ENCODE data around the gene ADPRH.

DNA sequence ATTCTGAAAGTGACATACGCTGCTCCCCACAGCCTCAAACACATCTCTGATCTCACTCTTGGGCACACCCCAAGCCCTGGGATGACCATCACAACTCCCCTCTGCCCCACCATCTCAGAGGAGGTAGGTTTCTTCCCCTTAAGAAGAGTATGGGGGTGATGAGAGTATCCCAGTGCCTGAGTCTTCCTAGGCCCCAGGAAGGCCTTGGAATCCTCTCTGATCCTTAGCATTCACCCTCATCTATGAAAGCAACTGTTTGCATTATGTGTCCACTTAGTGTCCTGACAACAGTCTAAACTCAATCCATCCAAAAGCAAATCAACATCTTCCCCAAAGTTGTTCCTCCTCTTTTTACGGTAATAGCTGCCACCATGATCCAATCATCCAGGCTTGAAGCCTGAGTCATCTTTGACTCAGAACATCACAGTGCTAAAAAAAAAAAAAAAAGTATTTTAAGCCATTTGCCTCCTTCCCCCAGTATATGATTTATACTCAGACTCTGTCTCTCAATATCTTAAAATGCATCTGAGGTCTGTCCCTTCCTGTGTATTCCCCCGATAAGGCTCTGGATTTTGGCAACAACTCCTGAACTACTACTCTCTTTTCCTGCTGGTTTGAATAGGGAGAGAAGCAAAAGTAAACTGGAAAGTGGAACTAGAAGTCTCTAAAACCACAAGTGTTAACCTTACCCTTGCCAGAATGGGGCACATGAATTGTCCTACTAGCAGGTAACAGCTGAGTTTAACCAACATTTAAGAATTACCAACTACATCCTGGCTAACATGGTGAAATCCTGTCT lies 58.6 kb downstream of the ADPRH start:
- TF ChIP-seq POLR2A (IDR thresholded peaks at IDR 0.05; ENCODE audit: low read length), result no peak
- TF ChIP-seq CBX8 (IDR thresholded peaks at IDR 0.05), result no peak
- TF ChIP-seq, protein P1, sequence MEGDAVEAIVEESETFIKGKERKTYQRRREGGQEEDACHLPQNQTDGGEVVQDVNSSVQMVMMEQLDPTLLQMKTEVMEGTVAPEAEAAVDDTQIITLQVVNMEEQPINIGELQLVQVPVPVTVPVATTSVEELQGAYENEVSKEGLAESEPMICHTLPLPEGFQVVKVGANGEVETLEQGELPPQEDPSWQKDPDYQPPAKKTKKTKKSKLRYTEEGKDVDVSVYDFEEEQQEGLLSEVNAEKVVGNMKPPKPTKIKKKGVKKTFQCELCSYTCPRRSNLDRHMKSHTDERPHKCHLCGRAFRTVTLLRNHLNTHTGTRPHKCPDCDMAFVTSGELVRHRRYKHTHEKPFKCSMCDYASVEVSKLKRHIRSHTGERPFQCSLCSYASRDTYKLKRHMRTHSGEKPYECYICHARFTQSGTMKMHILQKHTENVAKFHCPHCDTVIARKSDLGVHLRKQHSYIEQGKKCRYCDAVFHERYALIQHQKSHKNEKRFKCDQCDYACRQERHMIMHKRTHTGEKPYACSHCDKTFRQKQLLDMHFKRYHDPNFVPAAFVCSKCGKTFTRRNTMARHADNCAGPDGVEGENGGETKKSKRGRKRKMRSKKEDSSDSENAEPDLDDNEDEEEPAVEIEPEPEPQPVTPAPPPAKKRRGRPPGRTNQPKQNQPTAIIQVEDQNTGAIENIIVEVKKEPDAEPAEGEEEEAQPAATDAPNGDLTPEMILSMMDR (IDR thresholded peaks at IDR 0.05), result no peak
- TF ChIP-seq ZSCAN20 (CRISPR knock-in tag; IDR thresholded peaks at IDR 0.05), result no peak
- TF ChIP-seq JUN (IDR thresholded peaks at IDR 0.05), result no peak

Data from A549 (cell line).